H9 (cell line): ENCODE data around the gene SYNE2. TPM values are rescaled to one million over a fixed set of nuclear protein-coding genes. Genes with fewer than 3 reads are reported as not detected.

ENCODE experiments used
- DNase-seq: peaks from one replicate; pipeline ENCODE4 v3.0.0-alpha.2; 2017
- H2AFZ ChIP-seq: one replicate; pipeline ENCODE4 v1.6.1; 2013; ENCODE audit warnings: mild to moderate bottlenecking, low read length, control low read depth, moderate library complexity
- H2AK5ac ChIP-seq: 2 replicates; pipeline ENCODE4 v1.6.1; 2013; ENCODE audit warnings: low read length, control low read depth, mixed read lengths; ENCODE audit not compliant: insufficient read length
- H2BK120ac ChIP-seq: one replicate; pipeline ENCODE4 v1.6.1; 2013; ENCODE audit warnings: low read depth, mild to moderate bottlenecking, low read length, control low read depth, inconsistent platforms; ENCODE audit not compliant: poor library complexity, severe bottlenecking
- H2BK12ac ChIP-seq: 2 replicates; pipeline ENCODE4 v1.6.1; 2013; ENCODE audit warnings: low read length, control low read depth, mixed read lengths, low read depth; ENCODE audit not compliant: insufficient read length
- H2BK15ac ChIP-seq: 2 replicates; pipeline ENCODE4 v1.6.1; 2013; ENCODE audit warnings: low read depth, low read length, control low read depth
- H2BK20ac ChIP-seq: one replicate; pipeline ENCODE4 v1.6.1; 2013; ENCODE audit warnings: low read depth, mild to moderate bottlenecking, low read length, control low read depth, inconsistent platforms; ENCODE audit not compliant: poor library complexity, severe bottlenecking
- H2BK5ac ChIP-seq: 2 replicates; pipeline ENCODE4 v1.6.1; 2013; ENCODE audit warnings: low read length, control low read depth, mixed read lengths; ENCODE audit not compliant: insufficient read length
- H3K14ac ChIP-seq: 2 replicates; pipeline ENCODE4 v1.6.1; 2013; ENCODE audit warnings: low read length, control low read depth; ENCODE audit not compliant: insufficient read depth
- H3K18ac ChIP-seq: 2 replicates; pipeline ENCODE4 v1.6.1; 2013; ENCODE audit warnings: low read depth, mild to moderate bottlenecking, mixed read lengths, low read length, control low read depth; ENCODE audit not compliant: insufficient read length
- H3K23ac ChIP-seq: 2 replicates; pipeline ENCODE4 v1.6.1; 2013; ENCODE audit warnings: low read length, control low read depth, mixed read lengths, low read depth; ENCODE audit not compliant: insufficient read length
- H3K23me2 ChIP-seq: 2 replicates; pipeline ENCODE4 v1.6.1; 2013; ENCODE audit warnings: low read depth, mild to moderate bottlenecking, mixed read lengths, low read length, control low read depth; ENCODE audit not compliant: insufficient read length, poor library complexity, severe bottlenecking
- H3K27ac ChIP-seq: 2 replicates; pipeline ENCODE4 v1.5.1; 2013; ENCODE audit warnings: low read length, control low read depth, mixed read lengths, low read depth; ENCODE audit not compliant: insufficient read length
- H3K27me3 ChIP-seq: 2 replicates; pipeline ENCODE4 v1.6.1; 2013; ENCODE audit warnings: low read length, control low read depth, inconsistent platforms; ENCODE audit not compliant: insufficient read depth
- H3K4ac ChIP-seq: 2 replicates; pipeline ENCODE4 v1.6.1; 2013; ENCODE audit warnings: low read depth, mild to moderate bottlenecking, control low read depth, inconsistent platforms, low read length, moderate library complexity
- H3K4me1 ChIP-seq: 2 replicates; pipeline ENCODE4 v1.6.1; 2013; ENCODE audit warnings: low read length, control low read depth, inconsistent platforms; ENCODE audit not compliant: insufficient read depth
- H3K4me2 ChIP-seq: 2 replicates; pipeline ENCODE4 v1.6.1; 2013; ENCODE audit warnings: low read length, control low read depth, mixed read lengths; ENCODE audit not compliant: insufficient read length, insufficient read depth
- H3K56ac ChIP-seq: 2 replicates; pipeline ENCODE4 v1.6.1; 2013; ENCODE audit warnings: low read depth, mild to moderate bottlenecking, mixed read lengths, low read length, control low read depth; ENCODE audit not compliant: insufficient read length
- H3K79me1 ChIP-seq: 2 replicates; pipeline ENCODE4 v1.6.1; 2013; ENCODE audit warnings: low read depth, mild to moderate bottlenecking, moderate library complexity, low read length, control low read depth, inconsistent platforms; ENCODE audit not compliant: insufficient read depth, poor library complexity, severe bottlenecking
- H3K79me2 ChIP-seq: 2 replicates; pipeline ENCODE4 v1.6.1; 2013; ENCODE audit warnings: low read length, control low read depth, inconsistent platforms; ENCODE audit not compliant: insufficient read depth
- H3K9ac ChIP-seq: 2 replicates; pipeline ENCODE4 v1.6.1; 2013; ENCODE audit warnings: low read length, control low read depth, mixed read lengths; ENCODE audit not compliant: insufficient read length; ENCODE audit errors: extremely low read depth
- H3K9me3 ChIP-seq: one replicate; pipeline ENCODE4 v1.6.1; 2013; ENCODE audit warnings: low read depth, low read length, inconsistent platforms; ENCODE audit not compliant: control insufficient read depth
- H3T11ph ChIP-seq: one replicate; pipeline ENCODE4 v1.6.1; 2013; ENCODE audit warnings: mild to moderate bottlenecking, low read length, control low read depth, inconsistent platforms
- H4K20me1 ChIP-seq: one replicate; pipeline ENCODE4 v1.6.1; 2013; ENCODE audit not compliant: control insufficient read depth, insufficient read length, insufficient read depth
- H4K5ac ChIP-seq: 2 replicates; pipeline ENCODE4 v1.6.1; 2013; ENCODE audit warnings: low read depth, mild to moderate bottlenecking, mixed read lengths, low read length, control low read depth; ENCODE audit not compliant: insufficient read length
- H4K8ac ChIP-seq: replicated peaks from 2 replicates; pipeline ENCODE4 v1.6.1; 2013; ENCODE audit warnings: low read length, control low read depth, mixed read lengths, low read depth; ENCODE audit not compliant: insufficient read length
- H4K91ac ChIP-seq: 2 replicates; pipeline ENCODE4 v1.6.1; 2013; ENCODE audit warnings: low read depth, mild to moderate bottlenecking, moderate library complexity, mixed read lengths, low read length, control low read depth; ENCODE audit not compliant: insufficient read length
- H3K27ac Mint-ChIP-seq, 3 experiments: 2 replicates in 2 of 3; 3 replicates in 1 of 3; pipeline ENCODE4 v1.8.0; 2020 to 2021; ENCODE audit warnings: mixed read lengths in 3 of 3, mild to moderate bottlenecking in 1 of 3, moderate library complexity in 1 of 3
- H3K27me3 Mint-ChIP-seq: 2 replicates; pipeline ENCODE4 v1.8.0; 2021; ENCODE audit warnings: low read depth, mild to moderate bottlenecking, moderate library complexity, mixed read lengths
- H3K36me3 Mint-ChIP-seq, 3 experiments: 2 replicates in 2 of 3; 3 replicates in 1 of 3; pipeline ENCODE4 v1.8.0; 2020 to 2021; ENCODE audit warnings: low read depth in 3 of 3, mixed read lengths in 3 of 3; ENCODE audit not compliant: insufficient read depth in 1 of 3
- H3K4me1 Mint-ChIP-seq, 2 experiments: 2 replicates each; pipeline ENCODE4 v1.8.0; 2020; ENCODE audit warnings: mixed read lengths in 2 of 2
- H3K4me3 Mint-ChIP-seq, 2 experiments: 2 replicates in 1 of 2; 3 replicates in 1 of 2; pipeline ENCODE4 v1.8.0; 2020 to 2021; ENCODE audit warnings: mild to moderate bottlenecking in 2 of 2, mixed read lengths in 2 of 2, moderate library complexity in 1 of 2
- H3K9me3 Mint-ChIP-seq, 2 experiments: 2 replicates in 1 of 2; 3 replicates in 1 of 2; pipeline ENCODE4 v1.8.0; 2020; ENCODE audit warnings: mild to moderate bottlenecking in 2 of 2, mixed read lengths in 2 of 2, moderate library complexity in 1 of 2
- CTCF ChIP-seq: fragments of 200-600 bp; sonication (generic); conservative IDR thresholded peaks from 3 replicates; pipeline ENCODE4 v1.8.0; 2021; ENCODE audit warnings: antibody characterized with exemption, mild to moderate bottlenecking
- WGBS: extraction: QIAGEN DNeasy Blood & Tissue Kit; methylation state at CpG from one replicate; pipeline ENCODE4 v1.1.7; 2013; ENCODE audit warnings: missing lambda C conversion rate, low lambda C conversion rate, mixed read lengths; ENCODE audit not compliant: insufficient read length; ENCODE audit errors: extremely low coverage; 5-methylcytosine and 5-hydroxymethylcytosine counted together
- total RNA-seq: library from RNA; stranded (reverse); gene quantifications from 2 replicates; pipeline ENCODE4 v1.2.1, GENCODE V29; 2021

The SYNE2 gene
- total RNA-seq, 1 experiment from 2014 or later = 43.3 TPM

- no peak overlapping the region for H3K14ac ChIP-seq
- H3T11ph ChIP-seq = no peak overlapping the region
- H4K5ac ChIP-seq = no peak overlapping the region
Measured at GRCh38 chr14:63912286-63912685, 59.5 kb downstream of the SYNE2 start.

More at GRCh38 chr14:63912286-63912685, 59.5 kb downstream of the SYNE2 start:
- Histone ChIP-seq H2BK120ac (no peak overlapping the region), H3K79me1 (no peaks in the 10 kb centered on the region), H4K8ac (no peak overlapping the region), H3K9me3 (no peaks in the 10 kb centered on the region), H3K27ac (no peak overlapping the region), H3K4me2 (no peak overlapping the region), H4K91ac (no peak overlapping the region), H3K18ac (no peak overlapping the region), H2BK20ac (no peak overlapping the region), H3K9ac (no peak overlapping the region), H3K56ac (no peak overlapping the region), H4K20me1 (no peaks in the 10 kb centered on the region), H2BK12ac (no peak overlapping the region), H2BK15ac (no peak overlapping the region), H3K4me1 (no peaks in the 10 kb centered on the region; the same call in 1 of the 2 replicates), H3K4ac (no peak overlapping the region), H3K79me2 (no peaks in the 10 kb centered on the region), H2AFZ (no peak overlapping the region), H3K23me2 (no peaks in the 10 kb centered on the region), H2AK5ac (no peak overlapping the region), H3K27me3 (no peaks in the 10 kb centered on the region), H2BK5ac (no peak overlapping the region), H3K23ac (no peak overlapping the region)
- no peak overlapping the region for H3K27ac Mint-ChIP-seq
- H3K9me3 Mint-ChIP-seq = no peaks in the 10 kb centered on the region
- H3K4me3 Mint-ChIP-seq = no peak overlapping the region
- no CpG with 5 or more reads among the region's 1 CpG for WGBS
- no peaks in the 10 kb centered on the region for H3K27me3 Mint-ChIP-seq
- DNase-seq = no peak
- TF ChIP-seq CTCF = no peak
- H3K4me1 Mint-ChIP-seq = peaks cover 14 to 18% of the 10 kb centered on the region in 2 experiments
- peaks cover 0 to 5% (median 4%) of the 10 kb centered on the region in 3 experiments; a peak in 3 of 7 replicates for H3K36me3 Mint-ChIP-seq
